ENCODE data around the gene HOXA5.

Gene HOXA5

GRCh38 chr7:27143023-27143949 lies at the start of gene HOXA5:
Gene HOXA5, minus strand, starts transcription at chr7:27143681. Its CDS starts 74 bp downstream, at chr7:27143607.
- peak within 1 kb of the TSS; percentile 15 to 60 (median 36) for H3K4me3 ChIP-seq
- peak within 1 kb of the TSS in 14 of 21 experiments; percentile 0 to 85 (median 61) for H3K27ac ChIP-seq

DNA sequence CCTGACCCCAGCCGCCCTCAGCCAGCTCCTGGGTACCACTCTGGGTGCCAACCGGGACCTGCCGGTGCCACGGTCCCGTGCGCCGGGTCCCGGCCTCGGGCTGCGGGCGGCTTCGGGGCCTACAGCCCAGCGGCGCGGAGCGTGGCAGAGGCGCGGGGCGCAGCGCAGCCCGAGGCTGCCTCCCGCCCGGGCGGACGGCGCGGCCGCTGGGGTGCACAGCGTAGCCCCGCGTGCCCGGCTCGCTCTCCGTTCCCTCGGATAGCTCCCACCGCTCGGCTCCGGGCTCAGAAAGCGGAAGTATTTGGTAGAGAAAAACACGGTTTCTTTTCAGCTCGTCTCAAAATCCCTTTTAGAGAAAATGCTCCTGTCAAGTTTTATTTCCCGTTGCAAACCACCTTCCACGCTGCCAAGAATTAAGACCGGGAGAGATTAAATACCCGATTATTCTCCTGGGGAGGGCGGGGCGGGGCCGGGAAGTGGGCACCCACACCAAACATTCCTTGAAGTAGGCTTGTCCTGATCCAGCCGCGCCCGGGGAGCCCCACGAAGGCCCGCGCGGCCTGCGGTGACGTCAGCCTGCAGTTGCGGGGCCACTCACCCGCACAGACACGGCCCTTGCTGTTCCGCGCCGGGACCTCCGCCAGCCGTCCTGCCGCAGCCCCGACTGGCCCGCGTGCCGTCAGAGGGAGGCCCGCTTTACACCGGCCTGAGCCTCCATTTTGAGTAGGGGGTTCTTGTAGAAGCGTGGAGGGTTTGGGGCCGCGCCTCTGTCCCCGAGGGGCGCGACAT lies 49.3 kb upstream of the HOXA5 start:
- H3K4me3 ChIP-seq: peak overlapping the region; percentile 14 to 33 (median 20)
- peak overlapping the region in 6 of 21 experiments; percentile 32 to 78 (median 67) for H3K27ac ChIP-seq

GRCh38 chr7:27191833-27192545 lies 48.5 kb upstream of the HOXA5 start:
- H3K27ac ChIP-seq: peak overlapping the region in 4 of 21 experiments; percentile 67 to 78 (median 70)
- peak overlapping the region in 4 of 7 experiments; percentile 18 to 33 (median 25) for H3K4me3 ChIP-seq

DNA sequence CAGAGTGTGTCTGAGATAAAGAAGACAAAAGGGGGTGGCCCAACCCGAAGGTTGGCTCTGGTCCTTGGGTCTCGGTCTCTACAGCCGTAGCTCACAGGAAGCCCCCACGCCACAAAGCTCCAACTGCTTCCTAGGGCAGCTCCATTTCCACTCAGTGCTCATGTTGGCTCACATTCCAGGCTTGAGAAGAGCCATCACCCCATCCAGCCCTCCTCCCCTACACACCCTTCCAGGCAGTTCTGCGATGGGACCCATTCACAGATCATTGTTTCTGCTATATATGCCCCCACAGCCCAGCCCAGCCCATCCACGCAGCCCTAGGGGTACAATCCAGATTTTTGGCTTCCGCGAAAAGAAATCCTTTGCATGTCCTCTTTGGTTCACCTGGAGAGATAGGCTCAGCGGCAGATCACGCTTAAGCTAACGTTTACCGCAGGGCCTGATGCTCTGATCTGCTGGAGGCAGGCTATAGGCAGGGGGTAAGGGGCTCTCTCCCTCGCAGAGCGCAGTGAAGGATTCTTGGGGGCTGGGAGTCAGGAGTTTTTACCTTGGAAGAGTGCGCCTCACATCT lies 47.8 kb upstream of the HOXA5 start:
- Histone ChIP-seq H3K4me3 (no peak overlapping the region), H3K27ac (peak overlapping the region in 3 of 21 experiments; percentile 67 to 78 (median 72))

GRCh38 chr7:27189997-27190748 lies 46.7 kb upstream of the HOXA5 start:
- H3K27ac ChIP-seq: peak overlapping the region in 2 of 21 experiments; percentile 2 to 64
- H3K4me3 ChIP-seq: no peak overlapping the region

- peak overlapping the region in 5 of 21 experiments; percentile 51 to 78 (median 67) for H3K27ac ChIP-seq
- H3K4me3 ChIP-seq: peak overlapping the region in 1 of 7 experiments; percentile 15
These were observed 46.0 kb upstream of the HOXA5 start for GRCh38 chr7:27189295-27189996.

GRCh38 chr7:27188386-27189294 lies 45.2 kb upstream of the HOXA5 start:
- peak overlapping the region in 5 of 7 experiments; percentile 1 to 15 (median 6) for H3K4me3 ChIP-seq
- H3K27ac ChIP-seq: peak overlapping the region in 6 of 21 experiments; percentile 3 to 78 (median 66)

- peak overlapping the region in 6 of 21 experiments; percentile 3 to 78 (median 66) for H3K27ac ChIP-seq
- peak overlapping the region in 4 of 7 experiments; percentile 3 to 15 (median 8) for H3K4me3 ChIP-seq
These were observed 44.2 kb upstream of the HOXA5 start for GRCh38 chr7:27187475-27188385.

DNA sequence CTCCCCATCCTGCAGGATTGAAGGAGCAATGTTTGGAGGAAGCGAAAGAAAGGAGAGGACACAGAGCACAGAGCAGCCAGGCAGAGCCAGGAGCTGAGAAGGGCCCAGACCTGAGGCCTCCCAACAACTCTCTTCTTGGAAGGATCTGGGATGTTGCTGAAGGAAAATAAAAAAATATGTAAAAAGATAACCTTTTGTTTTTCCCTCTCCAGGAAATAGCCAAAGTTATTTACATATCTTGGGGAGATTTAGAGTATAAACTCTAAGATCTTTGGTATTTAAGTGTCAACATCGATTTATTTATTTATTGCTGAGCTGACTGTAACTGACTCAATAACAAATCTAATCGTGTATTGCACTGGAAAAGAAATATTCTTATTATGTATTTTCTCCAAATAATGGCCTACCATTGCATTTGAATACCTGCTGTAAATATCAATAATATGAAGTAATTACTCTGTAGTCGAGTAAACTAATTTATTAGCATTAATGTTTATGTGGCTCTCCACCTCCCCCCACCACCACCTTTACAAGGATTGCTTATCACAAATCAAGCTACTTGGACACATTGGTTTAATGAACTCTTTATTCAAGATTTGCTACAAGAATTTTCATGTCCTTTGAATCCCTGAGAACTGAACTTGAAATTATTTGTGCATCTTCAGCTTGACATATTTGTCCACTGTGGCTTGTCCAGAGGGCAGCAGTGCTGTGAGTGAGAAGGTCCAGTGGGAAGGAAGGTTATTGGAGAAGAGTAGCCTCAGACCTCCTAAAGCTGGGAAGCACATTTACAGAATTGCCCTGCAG lies 43.4 kb upstream of the HOXA5 start:
- Histone ChIP-seq H3K27ac (peak overlapping the region in 5 of 21 experiments; percentile 25 to 81 (median 74)), H3K4me3 (no peak overlapping the region)

GRCh38 chr7:27185854-27186667 lies 42.6 kb upstream of the HOXA5 start:
- Histone ChIP-seq H3K4me3 (peak overlapping the region in 2 of 7 experiments; percentile 43 to 48), H3K27ac (peak overlapping the region in 7 of 21 experiments; percentile 34 to 81 (median 75))

- Histone ChIP-seq H3K27ac (peak within 1 kb of the TSS in 10 of 21 experiments; percentile 21 to 81 (median 74)), H3K4me3 (peak within 1 kb of the TSS; percentile 16 to 48 (median 41))
These were observed 41.8 kb upstream of the HOXA5 start, which contains the start of gene HOXA11 for GRCh38 chr7:27185013-27185853. Gene HOXA11, minus strand, starts transcription at chr7:27185232. Its CDS starts 88 bp downstream, at chr7:27185144.

- H3K4me3 ChIP-seq: peak overlapping the region; percentile 16 to 48 (median 41)
- H3K27ac ChIP-seq: peak overlapping the region in 10 of 21 experiments; percentile 21 to 81 (median 74)
These were observed 41.0 kb upstream of the HOXA5 start for GRCh38 chr7:27184337-27185012.
